Tibial artery (tissue), 4 donors: ENCODE measurements around the gene OTUD5.

ENCODE experiments used
- DNase-seq, 2 donors: peaks; one replicate each; pipeline ENCODE4 v3.0.0-alpha.2; 2019
- H3K27ac ChIP-seq, 2 donors: fragments of 200-600 bp; sonication (generic) in 1 of 2; 1 replicate in 1 of 2; 2 replicates in 1 of 2; pipeline ENCODE4 v1.5.1; 2018 to 2019; ENCODE audit warnings: mild to moderate bottlenecking in 1 of 2
- H3K27me3 ChIP-seq, 2 donors: fragments of 200-600 bp; sonication (generic) in 1 of 2; one replicate each; pipeline versions ENCODE4 v1.5.1 to v1.6.0; 2016 to 2019
- H3K36me3 ChIP-seq, 3 donors: fragments of 200-600 bp; sonication (generic) in 2 of 3; one replicate each; pipeline ENCODE4 v1.5.1; 2016 to 2019; ENCODE audit warnings: mild to moderate bottlenecking in 2 of 3
- H3K4me1 ChIP-seq, 4 donors: fragments of 200-600 bp; sonication (generic) in 2 of 4; 1 replicate in 3 of 4; 2 replicates in 1 of 4; pipeline ENCODE4 v1.5.1; 2016 to 2019
- H3K4me3 ChIP-seq, 2 donors: fragments of 200-600 bp; sonication (generic) in 1 of 2; 1 replicate in 1 of 2; 2 replicates in 1 of 2; pipeline ENCODE4 v1.5.1; 2018 to 2019; ENCODE audit warnings: mild to moderate bottlenecking in 2 of 2
- H3K9me3 ChIP-seq, 3 donors: fragments of 200-600 bp; sonication (generic) in 1 of 3; one replicate each; pipeline ENCODE4 v1.5.1; 2016 to 2019
- intact Hi-C: fragments of 100-400 bp; cut with DNase I; formaldehyde crosslinking; loops from one replicate; pipeline ENCODE4 v1.15.0; 2023; ENCODE audit warnings: low total_unique reads
- TF ChIP-seq, protein P1 (sequence below), 2 experiments: fragments of 200-600 bp in 1 of 2; fragments of 450-650 bp in 1 of 2; IDR thresholded peaks; one replicate each; pipeline ENCODE4 v1.5.1; 2017 to 2019; ENCODE audit warnings: antibody characterized with exemption in 2 of 2, mild to moderate bottlenecking in 1 of 2, moderate library complexity in 1 of 2

The OTUD5 gene

GRCh38 chrX:48918643-48919340 is 38.6 kb downstream of the OTUD5 start, which contains the start of gene PIM2:
Gene PIM2, minus strand, starts transcription at chrX:48919024. Its CDS starts 190 bp downstream, at chrX:48918834.
- peak; percentile 89 to 95 for DNase-seq
- TF ChIP-seq, protein P1, sequence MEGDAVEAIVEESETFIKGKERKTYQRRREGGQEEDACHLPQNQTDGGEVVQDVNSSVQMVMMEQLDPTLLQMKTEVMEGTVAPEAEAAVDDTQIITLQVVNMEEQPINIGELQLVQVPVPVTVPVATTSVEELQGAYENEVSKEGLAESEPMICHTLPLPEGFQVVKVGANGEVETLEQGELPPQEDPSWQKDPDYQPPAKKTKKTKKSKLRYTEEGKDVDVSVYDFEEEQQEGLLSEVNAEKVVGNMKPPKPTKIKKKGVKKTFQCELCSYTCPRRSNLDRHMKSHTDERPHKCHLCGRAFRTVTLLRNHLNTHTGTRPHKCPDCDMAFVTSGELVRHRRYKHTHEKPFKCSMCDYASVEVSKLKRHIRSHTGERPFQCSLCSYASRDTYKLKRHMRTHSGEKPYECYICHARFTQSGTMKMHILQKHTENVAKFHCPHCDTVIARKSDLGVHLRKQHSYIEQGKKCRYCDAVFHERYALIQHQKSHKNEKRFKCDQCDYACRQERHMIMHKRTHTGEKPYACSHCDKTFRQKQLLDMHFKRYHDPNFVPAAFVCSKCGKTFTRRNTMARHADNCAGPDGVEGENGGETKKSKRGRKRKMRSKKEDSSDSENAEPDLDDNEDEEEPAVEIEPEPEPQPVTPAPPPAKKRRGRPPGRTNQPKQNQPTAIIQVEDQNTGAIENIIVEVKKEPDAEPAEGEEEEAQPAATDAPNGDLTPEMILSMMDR (IDR thresholded peaks at IDR 0.05): no peak
- peaks cover 0 to 29% (median 15%) of the 10 kb centered on the region in 3 donors for H3K36me3 ChIP-seq
- H3K9me3 ChIP-seq: no peaks in the 10 kb centered on the region
- intact Hi-C loops: no loop called here
- H3K4me3 ChIP-seq: peak within 1 kb of the TSS; percentile 67 to 74
- H3K4me1 ChIP-seq: peaks cover 0 to 26% (median 4%) of the 10 kb centered on the region in 4 donors
- no peaks in the 10 kb centered on the region for H3K27me3 ChIP-seq
- peak within 1 kb of the TSS; percentile 91 to 96 for H3K27ac ChIP-seq

DNA sequence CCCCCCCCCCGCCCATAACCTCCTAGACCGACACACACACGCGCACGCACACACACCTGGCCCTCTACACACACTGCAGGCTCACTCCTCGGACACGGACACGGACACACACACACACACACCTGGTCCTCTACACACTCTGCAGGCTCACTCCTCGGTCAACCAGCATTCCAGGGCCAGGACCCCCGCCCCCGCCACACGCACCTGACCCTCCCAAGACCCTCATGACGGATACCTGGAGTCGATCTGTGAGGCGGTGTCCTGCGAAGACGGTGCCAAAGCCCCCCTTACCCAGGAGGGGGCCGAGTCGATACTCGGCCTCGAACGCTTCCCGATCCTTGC is 39.1 kb downstream of the OTUD5 start:
- intact Hi-C loops: no loop called here
- Histone ChIP-seq H3K27ac (peak overlapping the region; percentile 91 to 96), H3K9me3 (no peaks in the 10 kb centered on the region), H3K4me1 (peaks cover 0 to 26% (median 4%) of the 10 kb centered on the region in 4 donors), H3K4me3 (peak overlapping the region; percentile 67 to 74), H3K36me3 (peaks cover 0 to 24% (median 10%) of the 10 kb centered on the region in 3 donors), H3K27me3 (no peaks in the 10 kb centered on the region)
- no peak for DNase-seq
- TF ChIP-seq, protein P1 (IDR thresholded peaks at IDR 0.05): no peak

DNA sequence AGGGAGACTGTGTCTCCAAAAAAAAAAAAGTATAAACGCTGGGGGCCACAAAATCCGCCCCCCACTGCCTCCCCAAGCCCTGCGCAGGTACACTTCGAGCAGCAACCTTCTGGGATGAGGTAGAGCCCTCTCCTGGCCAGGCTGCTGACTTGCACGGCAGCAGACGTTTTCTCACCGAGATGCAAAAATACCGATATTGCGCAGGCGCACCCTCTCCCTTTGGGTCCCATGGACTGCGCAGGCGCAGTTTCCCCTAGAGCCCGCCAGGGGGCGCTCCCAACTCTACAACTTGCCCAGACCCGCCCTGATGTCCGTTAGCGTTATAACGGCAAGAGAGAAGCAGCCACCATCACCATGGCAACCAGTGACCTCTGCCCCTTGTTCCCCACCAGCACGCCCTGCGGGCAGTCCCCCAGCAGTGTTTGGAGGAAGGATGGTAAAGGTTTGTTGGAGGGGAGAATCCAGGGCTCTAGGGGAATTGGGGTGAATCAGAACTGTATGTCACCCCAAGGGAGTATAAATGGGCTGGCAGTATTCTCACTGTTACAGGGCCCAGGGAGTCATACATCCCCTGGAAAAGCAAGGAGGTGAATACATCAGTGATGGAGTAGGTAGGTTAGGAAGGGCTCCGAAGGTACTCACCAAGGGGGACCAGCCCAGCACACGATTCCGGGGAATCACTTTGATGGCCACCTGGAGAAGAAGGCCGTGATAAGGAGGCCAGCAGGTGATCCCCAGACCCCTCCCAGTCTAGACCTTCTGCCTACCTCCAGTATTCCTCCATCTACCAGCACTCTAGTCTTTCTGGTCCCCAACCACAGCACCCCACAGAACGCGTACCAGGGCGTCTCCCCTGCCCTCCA is 40.0 kb downstream of the OTUD5 start:
- peak overlapping the region; percentile 67 to 74 for H3K4me3 ChIP-seq
- no peaks in the 10 kb centered on the region for H3K9me3 ChIP-seq
- peak; percentile 90 to 94 for DNase-seq
- intact Hi-C loops: no loop called here
- peaks cover 0 to 15% (median 6%) of the 10 kb centered on the region in 3 donors for H3K36me3 ChIP-seq
- peak overlapping the region; percentile 91 to 96 for H3K27ac ChIP-seq
- TF ChIP-seq, protein P1 (IDR thresholded peaks at IDR 0.05): peak; percentile 89
- H3K27me3 ChIP-seq: no peaks in the 10 kb centered on the region
- H3K4me1 ChIP-seq: peaks cover 0 to 27% (median 4%) of the 10 kb centered on the region in 4 donors

DNA sequence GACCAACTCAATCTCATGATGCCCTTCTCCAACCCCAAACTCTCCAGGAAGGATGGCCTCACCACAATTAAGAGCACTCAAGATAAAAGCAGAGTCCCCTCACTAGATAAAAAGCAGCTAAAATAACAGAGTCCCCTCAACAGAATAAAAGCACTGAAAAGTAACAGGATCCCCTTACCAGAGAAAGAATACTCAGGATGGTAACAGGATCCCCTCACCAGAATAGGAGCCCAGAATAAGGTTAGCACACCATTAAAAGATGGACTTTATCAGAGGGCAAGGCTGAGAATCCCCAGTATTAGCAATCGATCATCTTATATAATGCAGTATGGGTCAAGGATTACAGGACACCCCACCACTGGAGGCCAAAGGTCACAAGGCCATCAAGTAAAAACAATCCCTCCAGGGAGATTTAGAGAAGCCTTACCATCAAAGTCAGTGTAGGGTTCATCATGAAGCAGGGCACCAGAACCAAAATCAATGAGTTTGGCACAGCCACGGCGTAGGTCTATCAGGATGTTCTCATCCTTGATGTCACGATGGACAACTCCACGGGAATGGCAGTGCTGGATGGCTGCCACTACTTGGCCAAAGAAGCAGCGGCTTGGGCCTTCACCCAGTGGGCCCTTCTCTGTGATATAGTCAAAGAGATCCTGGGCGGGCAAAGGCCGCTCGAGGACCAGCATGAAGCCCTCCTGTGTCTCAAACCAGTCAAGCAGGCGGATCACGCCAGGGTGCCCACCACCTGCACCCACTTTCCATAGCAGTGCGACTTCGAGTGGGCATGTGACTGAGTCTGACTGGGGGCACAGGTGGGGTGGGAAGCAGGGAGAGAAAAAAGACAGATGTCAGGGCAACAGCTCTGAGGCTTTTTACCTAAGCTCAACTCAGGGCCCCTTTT is 42.6 kb downstream of the OTUD5 start:
- intact Hi-C loops: no loop called here
- Histone ChIP-seq H3K27ac (no peak overlapping the region), H3K4me3 (no peak overlapping the region), H3K27me3 (no peaks in the 10 kb centered on the region), H3K9me3 (no peaks in the 10 kb centered on the region), H3K36me3 (peaks cover 0 to 8% (median 0%) of the 10 kb centered on the region in 3 donors), H3K4me1 (peaks cover 0 to 32% (median 13%) of the 10 kb centered on the region in 4 donors)
- TF ChIP-seq, protein P1 (IDR thresholded peaks at IDR 0.05): no peak
- DNase-seq: no peak
